HepG2 (cell line): ENCODE results near the gene ZNF212. TPM values are rescaled to one million over a fixed set of nuclear protein-coding genes. Genes with fewer than 3 reads are reported as not detected.

Experiments
- ATAC-seq: fragments of 200-7000 bp; cut with Tn5 transposase; 3 replicates; pipeline ENCODE4 v1.9.1; 2020; ENCODE audit warnings: mild to moderate bottlenecking, moderate library complexity
- BruUV-seq: library from RNA; stranded (reverse); fragments of 400-500 nt; replicated peaks from 2 replicates; lab custom pipeline; 2021; lab: Mats Ljungman, UMichigan
- CTCF ChIA-PET: fragments of 300-600 bp; formaldehyde crosslinking; extraction: SDS; loops from one replicate; lab custom pipeline; 2021; ENCODE audit warnings: low total read pairs, inconsistent platforms, low intra/inter-chr PET ratio; lab: Yijun Ruan, JAX
- POLR2A ChIA-PET: fragments of 350-600 bp; sonication (Branson Sonifier 250); formaldehyde crosslinking; loops from one replicate; lab custom pipeline; 2020; ENCODE audit warnings: antibody characterized with exemption, inconsistent platforms; lab: Yijun Ruan, JAX
- DNase-seq: peaks from one replicate; pipeline ENCODE4 v3.0.0-alpha.2; 2015; ENCODE audit warnings: low spot score
- FAIRE-seq: peaks from 3 replicates; lab custom pipeline; 2011; peaks lifted over from hg19 to GRCh38; lab: Jason Lieb, UNC
- H2AFZ ChIP-seq: one replicate; pipeline ENCODE4 v1.6.1; 2011; ENCODE audit warnings: low read length, inconsistent platforms
- H3K27ac ChIP-seq: fragments of 300-600 bp; 3 replicates; pipeline ENCODE4 v1.8.0; 2011; ENCODE audit warnings: mixed run types, mild to moderate bottlenecking, mixed read lengths, low read length, inconsistent platforms; ENCODE audit not compliant: insufficient read depth; ENCODE audit errors: extremely low read length
- H3K27me3 ChIP-seq, 2 experiments: fragments of 200-600 bp in 1 of 2; 2 replicates in 1 of 2; 3 replicates in 1 of 2; pipeline versions ENCODE4 v1.6.0 to v1.8.0; 2011; ENCODE audit warnings: low read length in 2 of 2, mild to moderate bottlenecking in 2 of 2, moderate library complexity in 2 of 2, inconsistent platforms in 1 of 2; ENCODE audit not compliant: insufficient read depth in 2 of 2, control insufficient read depth in 1 of 2
- H3K36me3 ChIP-seq, 2 experiments: fragments of 200-600 bp in 1 of 2; replicated peaks in 1 of 2; 2 replicates in 1 of 2; 3 replicates in 1 of 2; pipeline versions ENCODE4 v1.5.1 to v1.8.0; 2011; ENCODE audit warnings: low read length in 2 of 2, inconsistent platforms in 1 of 2; ENCODE audit not compliant: insufficient read depth in 2 of 2, control insufficient read depth in 1 of 2
- H3K4me1 ChIP-seq: 2 replicates; pipeline ENCODE4 v1.5.1; 2012; ENCODE audit warnings: low read length, inconsistent platforms; ENCODE audit not compliant: insufficient read depth
- H3K4me2 ChIP-seq: 2 replicates; pipeline ENCODE4 v1.6.0; 2011; ENCODE audit warnings: low read depth, low read length, inconsistent platforms
- H3K4me3 ChIP-seq, 3 experiments: fragments of 200-600 bp in 1 of 3; sonication (generic), shearing (Covaris generic) in 1 of 3; replicated peaks in 1 of 3; 2 replicates each; pipeline ENCODE4 v1.5.1; 2011 to 2016; ENCODE audit warnings: low read length in 3 of 3, inconsistent platforms in 2 of 3, low read depth in 2 of 3, mild to moderate bottlenecking in 2 of 3, control low read depth in 1 of 3, mixed read lengths in 1 of 3; ENCODE audit not compliant: insufficient read depth in 1 of 3
- H3K79me2 ChIP-seq: one replicate; pipeline ENCODE4 v1.6.1; 2011; ENCODE audit warnings: low read length, inconsistent platforms; ENCODE audit not compliant: insufficient read depth
- H3K9ac ChIP-seq: 2 replicates; pipeline ENCODE4 v1.6.0; 2011; ENCODE audit warnings: mild to moderate bottlenecking, low read depth, low read length, inconsistent platforms; ENCODE audit not compliant: insufficient read depth
- H3K9me3 ChIP-seq: 2 replicates; pipeline ENCODE4 v1.5.1; 2012; ENCODE audit warnings: mild to moderate bottlenecking, low read length
- H4K20me1 ChIP-seq: 2 replicates; pipeline ENCODE4 v1.6.0; 2011; ENCODE audit warnings: inconsistent platforms, mild to moderate bottlenecking, low read length, moderate library complexity; ENCODE audit not compliant: insufficient read depth
- AGO2 ChIP-seq: fragments of 200-400 bp; formaldehyde crosslinking; optimal IDR thresholded peaks from 2 replicates; pipeline ENCODE3; 2017; ENCODE audit warnings: mild to moderate bottlenecking, low read depth, low read length, moderate library complexity
- EHMT2 ChIP-seq: fragments of 200-600 bp; sonication (generic); IDR thresholded peaks from 2 replicates; pipeline ENCODE4 v1.7.0; 2017; ENCODE audit warnings: antibody characterized with exemption, low read depth, low read length, borderline replicate concordance
- KDM5A ChIP-seq: fragments of 200-600 bp; sonication (generic); IDR thresholded peaks from 2 replicates; pipeline ENCODE4 v1.7.0; 2018; ENCODE audit warnings: antibody characterized with exemption, mild to moderate bottlenecking, low read length, borderline replicate concordance
- PTBP1 ChIP-seq: fragments of 200-400 bp; formaldehyde crosslinking; IDR thresholded peaks from 2 replicates; pipeline ENCODE4 v1.6.1; 2018; ENCODE audit warnings: low read length, low read depth; ENCODE audit not compliant: poor library complexity, severe bottlenecking
- RBFOX2 ChIP-seq: fragments of 200-400 bp; formaldehyde crosslinking; IDR thresholded peaks from 2 replicates; pipeline ENCODE4 v1.6.1; 2017; ENCODE audit warnings: low read depth, mild to moderate bottlenecking, low read length
- ZNF101 ChIP-seq: sonication (generic); formaldehyde crosslinking; IDR thresholded peaks from 2 replicates; pipeline ENCODE4 v1.4.0; 2020; ENCODE audit warnings: mild to moderate bottlenecking, low read depth, missing genetic modification reagents, borderline replicate concordance
- ZNF615 ChIP-seq: sonication (generic); formaldehyde crosslinking; IDR thresholded peaks from 2 replicates; pipeline ENCODE4 v1.5.0; 2020; ENCODE audit warnings: mild to moderate bottlenecking, missing genetic modification reagents, borderline replicate concordance
- ZNF746 ChIP-seq: sonication (generic); formaldehyde crosslinking; IDR thresholded peaks from 2 replicates; pipeline ENCODE4 v1.8.0; 2022; ENCODE audit warnings: mild to moderate bottlenecking, missing genetic modification reagents
- WGBS: methylation state at CpG from one replicate; pipeline ENCODE4 v1.1.6; 2017; ENCODE audit warnings: low lambda C conversion rate; 5-methylcytosine and 5-hydroxymethylcytosine counted together
- in situ Hi-C: cut with HindIII; loops from 2 replicates; pipeline ENCODE4 v1.10.0; 2017; ENCODE audit warnings: low pct_unique_long_range_greater_than_20kb; ENCODE audit not compliant: extremely low pct_ligation_motif_present
- intact Hi-C: fragments of 100-400 bp; cut with micrococcal nuclease; formaldehyde crosslinking; loops from one replicate; pipeline ENCODE4 v1.10.0; 2022; ENCODE audit not compliant: unreplicated experiment
- polyA plus RNA-seq, 8 experiments: library from polyadenylated mRNA; depleted of rRNA in 3 of 8; stranded (reverse) in 7 of 8; unstranded in 1 of 8; fragments of >200 nt; fragmentation: Illumina TruSeq in 4 of 8; extraction: Trizol in 4 of 8; gene quantifications; 2 replicates each; pipeline versions ENCODE4 v1.2.1 to v1.2.3, GENCODE V29; 2011 to 2016; ENCODE audit warnings: low read depth in 4 of 8, missing spikeins in 1 of 8, mixed read lengths in 1 of 8; ENCODE audit not compliant: insufficient read depth in 1 of 8
- total RNA-seq, 5 experiments: library from RNA; depleted of rRNA; stranded (reverse); fragments of >200 nt; fragmentation: Illumina TruSeq; extraction: Trizol; gene quantifications; 2 replicates each; pipeline ENCODE4 v1.2.3, GENCODE V29; 2016; ENCODE audit warnings: low read depth in 1 of 5
- TF ChIP-seq, protein P1 (sequence below): sonication (generic); formaldehyde crosslinking; IDR thresholded peaks from 2 replicates; pipeline ENCODE4 v1.8.1; 2023; ENCODE audit warnings: missing genetic modification reagents, mild to moderate bottlenecking, borderline replicate concordance
- TF ChIP-seq, protein P2 (sequence below): sonication (generic); formaldehyde crosslinking; IDR thresholded peaks from 2 replicates; pipeline ENCODE4 v1.5.0; 2020; ENCODE audit warnings: mild to moderate bottlenecking, missing genetic modification reagents, moderate library complexity
- TF ChIP-seq, protein P3 (sequence below): sonication (generic); formaldehyde crosslinking; IDR thresholded peaks from 2 replicates; pipeline ENCODE4 v1.4.0; 2020; ENCODE audit warnings: mild to moderate bottlenecking, missing genetic modification reagents
- TF ChIP-seq, protein P4 (sequence below): IDR thresholded peaks from 2 replicates; pipeline ENCODE4 v1.6.1; 2016; ENCODE audit warnings: control low read depth

The ZNF212 gene
- total and polyA plus RNA-seq, 2 of the 13 experiments (the other 11 are each of a cell fraction or from before 2014, with no cell fraction given) = 2.6 to 3.8 TPM

DNA sequence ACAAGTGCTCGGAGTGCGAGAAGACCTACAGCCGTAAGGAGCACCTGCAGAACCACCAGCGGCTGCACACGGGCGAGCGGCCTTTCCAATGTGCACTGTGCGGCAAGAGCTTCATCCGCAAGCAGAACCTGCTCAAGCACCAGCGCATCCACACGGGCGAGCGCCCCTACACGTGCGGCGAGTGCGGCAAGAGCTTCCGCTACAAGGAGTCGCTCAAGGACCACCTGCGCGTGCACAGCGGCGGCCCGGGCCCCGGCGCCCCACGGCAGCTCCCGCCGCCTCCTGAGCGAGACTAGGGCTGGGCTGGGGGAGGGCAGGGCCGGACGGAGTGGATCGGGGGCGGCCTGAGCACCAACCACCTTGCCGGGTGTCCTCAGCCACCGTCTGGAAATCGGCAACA lies 15.1 kb upstream of the ZNF212 start:
- Histone ChIP-seq H4K20me1 (no peaks in the 10 kb centered on the region), H3K9me3 (no peaks in the 10 kb centered on the region), H3K27ac (no peak overlapping the region), H3K27me3 (no peaks in the 10 kb centered on the region), H3K79me2 (no peaks in the 10 kb centered on the region), H3K9ac (no peak overlapping the region), H3K4me1 (peaks cover 9% of the 10 kb centered on the region), H2AFZ (no peak overlapping the region), H3K4me3 (no peak overlapping the region), H3K36me3 (peaks cover 8 to 40% of the 10 kb centered on the region in 2 experiments; a peak in 4 of 5 replicates), H3K4me2 (no peak overlapping the region)
- DNase-seq = no peak
- no peak for ATAC-seq
- POLR2A ChIA-PET = no interaction called here
- FAIRE-seq = no peak
- no TSS peak for BruUV-seq
- intact Hi-C loops = no loop called here
- TF ChIP-seq PTBP1 (no peak), ZNF615 (CRISPR knock-in tag) (no peak), RBFOX2 (peak; percentile 55), AGO2 (peak; percentile 59), ZNF101 (CRISPR knock-in tag) (no peak)
- TF ChIP-seq, protein P1, sequence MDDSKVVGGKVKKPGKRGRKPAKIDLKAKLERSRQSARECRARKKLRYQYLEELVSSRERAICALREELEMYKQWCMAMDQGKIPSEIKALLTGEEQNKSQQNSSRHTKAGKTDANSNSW (CRISPR knock-in tag) = no peak
- 95% methylated on average over 25 of the region's 37 CpGs for WGBS
- CTCF ChIA-PET = no interaction called here
- in situ Hi-C loops = no loop called here

DNA sequence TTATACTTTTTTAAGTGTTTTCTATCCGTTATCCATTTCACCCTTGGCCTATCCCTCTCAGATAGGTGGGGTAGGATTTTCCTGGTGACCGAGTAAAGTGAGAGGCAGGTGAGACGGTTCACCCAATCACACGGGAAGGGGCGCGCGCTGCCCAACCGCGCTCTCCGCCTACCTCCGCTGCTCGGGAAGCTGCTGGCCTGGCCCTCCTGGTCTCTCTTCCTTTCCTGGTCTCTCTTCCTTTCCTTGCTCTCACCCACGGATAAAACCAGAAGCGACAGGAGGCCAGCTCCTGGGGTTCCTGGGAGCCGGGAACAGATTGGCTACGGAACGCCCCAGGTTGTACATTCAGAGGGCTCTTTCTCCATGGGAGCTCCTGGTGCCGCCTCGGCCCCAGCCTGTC lies 14.3 kb upstream of the ZNF212 start:
- H3K4me3 ChIP-seq = no peak overlapping the region
- 96% methylated on average over 19 of the region's 19 CpGs for WGBS
- no peaks in the 10 kb centered on the region for H4K20me1 ChIP-seq
- FAIRE-seq = no peak
- no peaks in the 10 kb centered on the region for H3K27me3 ChIP-seq
- intact Hi-C loops (no loop called here), in situ Hi-C loops (no loop called here)
- no peaks in the 10 kb centered on the region for H3K9me3 ChIP-seq
- peaks cover 9% of the 10 kb centered on the region for H3K4me1 ChIP-seq
- no peak overlapping the region for H3K9ac ChIP-seq
- no peak overlapping the region for H3K4me2 ChIP-seq
- ChIA-PET CTCF (no interaction called here), POLR2A (no interaction called here)
- H3K36me3 ChIP-seq = peaks cover 8 to 35% of the 10 kb centered on the region in 2 experiments; a peak in 4 of 5 replicates
- DNase-seq = no peak
- no TSS peak for BruUV-seq
- H3K79me2 ChIP-seq = no peaks in the 10 kb centered on the region
- no peak overlapping the region for H2AFZ ChIP-seq
- H3K27ac ChIP-seq = no peak overlapping the region
- no peak for ATAC-seq
- TF ChIP-seq ZNF746 (CRISPR knock-in tag) = no peak
- TF ChIP-seq EHMT2 = no peak
- TF ChIP-seq, protein P2, sequence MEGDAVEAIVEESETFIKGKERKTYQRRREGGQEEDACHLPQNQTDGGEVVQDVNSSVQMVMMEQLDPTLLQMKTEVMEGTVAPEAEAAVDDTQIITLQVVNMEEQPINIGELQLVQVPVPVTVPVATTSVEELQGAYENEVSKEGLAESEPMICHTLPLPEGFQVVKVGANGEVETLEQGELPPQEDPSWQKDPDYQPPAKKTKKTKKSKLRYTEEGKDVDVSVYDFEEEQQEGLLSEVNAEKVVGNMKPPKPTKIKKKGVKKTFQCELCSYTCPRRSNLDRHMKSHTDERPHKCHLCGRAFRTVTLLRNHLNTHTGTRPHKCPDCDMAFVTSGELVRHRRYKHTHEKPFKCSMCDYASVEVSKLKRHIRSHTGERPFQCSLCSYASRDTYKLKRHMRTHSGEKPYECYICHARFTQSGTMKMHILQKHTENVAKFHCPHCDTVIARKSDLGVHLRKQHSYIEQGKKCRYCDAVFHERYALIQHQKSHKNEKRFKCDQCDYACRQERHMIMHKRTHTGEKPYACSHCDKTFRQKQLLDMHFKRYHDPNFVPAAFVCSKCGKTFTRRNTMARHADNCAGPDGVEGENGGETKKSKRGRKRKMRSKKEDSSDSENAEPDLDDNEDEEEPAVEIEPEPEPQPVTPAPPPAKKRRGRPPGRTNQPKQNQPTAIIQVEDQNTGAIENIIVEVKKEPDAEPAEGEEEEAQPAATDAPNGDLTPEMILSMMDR (CRISPR knock-in tag) = no peak
- TF ChIP-seq, protein P3, sequence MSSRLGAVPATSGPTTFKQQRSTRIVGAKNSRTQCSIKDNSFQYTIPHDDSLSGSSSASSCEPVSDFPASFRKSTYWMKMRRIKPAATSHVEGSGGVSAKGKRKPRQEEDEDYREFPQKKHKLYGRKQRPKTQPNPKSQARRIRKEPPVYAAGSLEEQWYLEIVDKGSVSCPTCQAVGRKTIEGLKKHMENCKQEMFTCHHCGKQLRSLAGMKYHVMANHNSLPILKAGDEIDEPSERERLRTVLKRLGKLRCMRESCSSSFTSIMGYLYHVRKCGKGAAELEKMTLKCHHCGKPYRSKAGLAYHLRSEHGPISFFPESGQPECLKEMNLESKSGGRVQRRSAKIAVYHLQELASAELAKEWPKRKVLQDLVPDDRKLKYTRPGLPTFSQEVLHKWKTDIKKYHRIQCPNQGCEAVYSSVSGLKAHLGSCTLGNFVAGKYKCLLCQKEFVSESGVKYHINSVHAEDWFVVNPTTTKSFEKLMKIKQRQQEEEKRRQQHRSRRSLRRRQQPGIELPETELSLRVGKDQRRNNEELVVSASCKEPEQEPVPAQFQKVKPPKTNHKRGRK (CRISPR knock-in tag) = no peak
- TF ChIP-seq, protein P4, sequence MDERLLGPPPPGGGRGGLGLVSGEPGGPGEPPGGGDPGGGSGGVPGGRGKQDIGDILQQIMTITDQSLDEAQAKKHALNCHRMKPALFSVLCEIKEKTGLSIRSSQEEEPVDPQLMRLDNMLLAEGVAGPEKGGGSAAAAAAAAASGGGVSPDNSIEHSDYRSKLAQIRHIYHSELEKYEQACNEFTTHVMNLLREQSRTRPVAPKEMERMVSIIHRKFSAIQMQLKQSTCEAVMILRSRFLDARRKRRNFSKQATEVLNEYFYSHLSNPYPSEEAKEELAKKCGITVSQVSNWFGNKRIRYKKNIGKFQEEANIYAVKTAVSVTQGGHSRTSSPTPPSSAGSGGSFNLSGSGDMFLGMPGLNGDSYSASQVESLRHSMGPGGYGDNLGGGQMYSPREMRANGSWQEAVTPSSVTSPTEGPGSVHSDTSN (CRISPR knock-in tag) = no peak
- TF ChIP-seq KDM5A = no peak
